Measurements from ENCODE around the gene DPP8. TPM values are rescaled to one million over a fixed set of nuclear protein-coding genes. Genes with fewer than 3 reads are reported as not detected.
"Not testable (repeated sequence)": the region's sequence is repeated elsewhere in the genome, so short reads cannot be mapped to it uniquely, and the experiment has no call there.

Gene DPP8
- total RNA-seq, 1 experiment from 2014 or later, result 16.8 TPM

- no peak for DNase-seq (ENCODE audit: low spot score)
These were observed 8.1 kb upstream of the DPP8 start for GRCh38 chr15:65525622-65526021.

- DNase-seq (ENCODE audit: low spot score), result no peak
These were observed 6.7 kb upstream of the DPP8 start for GRCh38 chr15:65524226-65524625.

- no peak for DNase-seq (ENCODE audit: low spot score)
These were observed 3.9 kb upstream of the DPP8 start for GRCh38 chr15:65521350-65521749.

- DNase-seq (ENCODE audit: low spot score), result no peak
These were observed 1.3 kb upstream of the DPP8 start for GRCh38 chr15:65518633-65519285.

- DNase-seq (ENCODE audit: low spot score), result no peak
These were observed 348 bp upstream of the DPP8 start for GRCh38 chr15:65517866-65518207.

- no peak for DNase-seq (ENCODE audit: low spot score)
These were observed 4.6 kb downstream of the DPP8 start for GRCh38 chr15:65512807-65513416.

GRCh38 chr15:65512189-65512588 is 5.3 kb downstream of the DPP8 start:
- DNase-seq (ENCODE audit: low spot score), result no peak

GRCh38 chr15:65509321-65509720 is 8.2 kb downstream of the DPP8 start:
- no peak for DNase-seq (ENCODE audit: low spot score)

- DNase-seq (ENCODE audit: low spot score), result no peak
These were observed 23.4 kb downstream of the DPP8 start for GRCh38 chr15:65494076-65494475.

- DNase-seq (ENCODE audit: low spot score), result no peak
These were observed 32.6 kb downstream of the DPP8 start for GRCh38 chr15:65484876-65485275.

- peak; percentile 11 for DNase-seq (ENCODE audit: low spot score)
These were observed 40.6 kb downstream of the DPP8 start for GRCh38 chr15:65476903-65477302.

- DNase-seq (ENCODE audit: low spot score), result no peak
These were observed 46.6 kb downstream of the DPP8 start for GRCh38 chr15:65470866-65471265.

GRCh38 chr15:65468229-65468909 is 49.1 kb downstream of the DPP8 start:
- DNase-seq (ENCODE audit: low spot score), result no peak

GRCh38 chr15:65466901-65467300 is 50.6 kb downstream of the DPP8 start:
- no peak for DNase-seq (ENCODE audit: low spot score)

GRCh38 chr15:65463096-65463495 is 54.4 kb downstream of the DPP8 start:
- DNase-seq (ENCODE audit: low spot score), result not testable (repeated sequence)

- no peak for DNase-seq (ENCODE audit: low spot score)
These were observed 56.6 kb downstream of the DPP8 start for GRCh38 chr15:65460741-65461347.

- not testable (repeated sequence) for DNase-seq (ENCODE audit: low spot score)
These were observed 62.2 kb downstream of the DPP8 start for GRCh38 chr15:65455256-65455655.

GRCh38 chr15:65451989-65452388 is 65.5 kb downstream of the DPP8 start:
- no peak for DNase-seq (ENCODE audit: low spot score)

- no peak for DNase-seq (ENCODE audit: low spot score)
These were observed 66.9 kb downstream of the DPP8 start for GRCh38 chr15:65450556-65450955.

GRCh38 chr15:65447145-65447544 is 70.3 kb downstream of the DPP8 start:
- no peak for DNase-seq (ENCODE audit: low spot score)

- DNase-seq (ENCODE audit: low spot score), result no peak
These were observed 83.3 kb downstream of the DPP8 start for GRCh38 chr15:65434201-65434600.

GRCh38 chr15:65431731-65432130 is 85.8 kb downstream of the DPP8 start:
- no peak for DNase-seq (ENCODE audit: low spot score)

All from H4 (cell line).